PC-9 (cell line): ENCODE results near the gene CDC42EP1. TPM values are rescaled to one million over a fixed set of nuclear protein-coding genes. Genes with fewer than 3 reads are reported as not detected.
A peak's percentile ranks its signal among the peaks of the same experiment; 100 is the strongest.

Source experiments
- BruUV-seq: library from RNA; stranded (reverse); fragments of 400-500 nt; replicated peaks from 2 replicates; lab custom pipeline; 2021; lab: Mats Ljungman, UMichigan
- CTCF ChIA-PET: fragments of 300-600 bp; sonication (Branson Sonifier 250); formaldehyde crosslinking; loops from one replicate; lab custom pipeline; 2022; ENCODE audit warnings: antibody characterized with exemption; lab: Charles Lee
- POLR2A ChIA-PET: fragments of 300-600 bp; sonication (Branson Sonifier 250); formaldehyde crosslinking; loops from one replicate; lab custom pipeline; 2022; ENCODE audit warnings: antibody characterized with exemption; ENCODE audit not compliant: unreplicated experiment; lab: Charles Lee
- DNase-seq, 2 experiments: peaks; one replicate each; pipeline versions ENCODE4 v3.0.0 to v3.0.0-alpha.2; 2015 to 2022; ENCODE audit warnings: mixed read lengths in 1 of 2
- H2AFZ ChIP-seq: fragments of 200-600 bp; sonication (generic); 2 replicates; pipeline ENCODE4 v1.8.1; 2017; ENCODE audit warnings: antibody characterized with exemption
- H3F3A ChIP-seq: fragments of 200-600 bp; sonication (generic); 2 replicates; pipeline ENCODE4 v1.8.1; 2017; ENCODE audit warnings: antibody characterized with exemption, mild to moderate bottlenecking, low read depth; ENCODE audit not compliant: insufficient read depth
- H3K27ac ChIP-seq: fragments of 200-600 bp; sonication (generic); 2 replicates; pipeline ENCODE4 v1.6.1; 2016; ENCODE audit warnings: mixed run types
- H3K27me3 ChIP-seq: fragments of 200-600 bp; sonication (generic); 2 replicates; pipeline ENCODE4 v1.6.1; 2016; ENCODE audit warnings: low read depth, mixed run types; ENCODE audit not compliant: insufficient read depth
- H3K36me3 ChIP-seq: fragments of 200-600 bp; sonication (generic); 2 replicates; pipeline ENCODE4 v1.6.1; 2016; ENCODE audit warnings: low read depth, mixed run types
- H3K4me1 ChIP-seq: fragments of 200-600 bp; sonication (generic); replicated peaks from 2 replicates; pipeline ENCODE4 v1.6.1; 2016; ENCODE audit warnings: mixed run types; ENCODE audit not compliant: insufficient read depth
- H3K4me2 ChIP-seq: fragments of 200-600 bp; sonication (generic); 2 replicates; pipeline ENCODE4 v1.6.1; 2017; ENCODE audit warnings: mixed run types
- H3K4me3 ChIP-seq: fragments of 200-600 bp; sonication (generic); 2 replicates; pipeline ENCODE4 v1.6.1; 2016; ENCODE audit warnings: mixed run types
- H3K79me2 ChIP-seq: fragments of 200-600 bp; sonication (generic); 2 replicates; pipeline ENCODE4 v1.6.1; 2017; ENCODE audit warnings: low read depth, mixed run types
- H3K9me2 ChIP-seq: fragments of 200-600 bp; sonication (generic); 2 replicates; pipeline ENCODE4 v1.8.1; 2017; ENCODE audit warnings: mild to moderate bottlenecking; ENCODE audit not compliant: insufficient read depth
- H3K9me3 ChIP-seq: fragments of 200-600 bp; sonication (generic); 2 replicates; pipeline ENCODE4 v1.8.1; 2016; ENCODE audit warnings: low read depth; ENCODE audit not compliant: insufficient read depth
- H4K20me1 ChIP-seq: fragments of 200-600 bp; sonication (generic); 2 replicates; pipeline ENCODE4 v1.8.1; 2017; ENCODE audit not compliant: insufficient read depth
- CTCF ChIP-seq: fragments of 200-600 bp; sonication (generic); conservative IDR thresholded peaks from 2 replicates; pipeline ENCODE4 v1.6.1; 2017; ENCODE audit warnings: mixed run types, antibody characterized with exemption, mild to moderate bottlenecking, moderate library complexity
- EZH2 ChIP-seq: fragments of 200-600 bp; sonication (generic); IDR thresholded peaks from 2 replicates; pipeline ENCODE4 v1.8.0; 2017; ENCODE audit warnings: antibody characterized with exemption, low read depth
- intact Hi-C: fragments of 100-400 bp; cut with micrococcal nuclease; formaldehyde crosslinking; loops from one replicate; pipeline ENCODE4 v1.10.0; 2022; ENCODE audit not compliant: unreplicated experiment
- total RNA-seq: library from RNA; stranded (reverse); gene quantifications from 2 replicates; pipeline ENCODE4 v1.2.3, GENCODE V29; 2021

CDC42EP1 gene
- total RNA-seq, 1 experiment from 2014 or later = 94.0 TPM

- Histone ChIP-seq H4K20me1 (peaks cover 41% of the 10 kb centered on the region), H3K27me3 (no peaks in the 10 kb centered on the region), H2AFZ (no peak overlapping the region), H3K4me2 (peak overlapping the region; percentile 85), H3K9me3 (no peaks in the 10 kb centered on the region), H3K4me1 (peaks cover 80% of the 10 kb centered on the region), H3K27ac (peak overlapping the region; percentile 82), H3F3A (peaks cover 65% of the 10 kb centered on the region), H3K4me3 (peak overlapping the region; percentile 95; the same call in 1 of the 2 replicates), H3K79me2 (peaks cover 70% of the 10 kb centered on the region), H3K9me2 (no peaks in the 10 kb centered on the region), H3K36me3 (peaks cover 13% of the 10 kb centered on the region; the same call in 1 of the 2 replicates)
- intact Hi-C loops = no loop called here
- POLR2A ChIA-PET = interaction anchor here (0.6 kb wide), 1 partner anchor 10 kb away, joined by 19 read pairs; no protein-coding TSS in a partner anchor
- no TSS peak for BruUV-seq
- DNase-seq = no peak
- TF ChIP-seq CTCF (no peak), EZH2 (no peak)
- CTCF ChIA-PET = interaction anchor here (0.6 to 4.9 kb wide), 6 partner anchors 14 to 92 kb away, joined by 3 to 52 read pairs (median 10); no protein-coding TSS in a partner anchor
Measured at GRCh38 chr22:37564111-37564711, 3.9 kb downstream of the CDC42EP1 start.

- intact Hi-C loops = loop anchor here (5.0 kb wide), 2 partner anchors 109 to 249 kb away; no protein-coding TSS in a partner anchor
- CTCF ChIA-PET = interaction anchor here (1.3 to 4.9 kb wide), 2 partner anchors 20 to 36 kb away, joined by 8 to 52 read pairs; no protein-coding TSS in a partner anchor
- POLR2A ChIA-PET = interaction anchor here (0.6 kb wide), 1 partner anchor 331 kb away, joined by 3 read pairs; no protein-coding TSS in a partner anchor
- H4K20me1 ChIP-seq = peaks cover 47% of the 10 kb centered on the region
- no peaks in the 10 kb centered on the region for H3K9me3 ChIP-seq
- peaks cover 81% of the 10 kb centered on the region for H3F3A ChIP-seq
- no peak for DNase-seq
- H2AFZ ChIP-seq = no peak overlapping the region
- H3K27me3 ChIP-seq = no peaks in the 10 kb centered on the region
- H3K79me2 ChIP-seq = peaks cover 66% of the 10 kb centered on the region
- peak overlapping the region; percentile 81 for H3K27ac ChIP-seq
- peaks cover 13% of the 10 kb centered on the region; the same call in 1 of the 2 replicates for H3K36me3 ChIP-seq
- TF ChIP-seq CTCF = no peak
- TF ChIP-seq EZH2 = no peak
- peak overlapping the region; percentile 39; the same call in 1 of the 2 replicates for H3K4me2 ChIP-seq
- H3K4me3 ChIP-seq = no peak overlapping the region
- BruUV-seq = no TSS peak
- H3K9me2 ChIP-seq = no peaks in the 10 kb centered on the region
- peaks cover 89% of the 10 kb centered on the region for H3K4me1 ChIP-seq
Measured at GRCh38 chr22:37565830-37566229, 5.5 kb downstream of the CDC42EP1 start.

GRCh38 chr22:37566329-37566837 lies 6.1 kb downstream of the CDC42EP1 start:
- Histone ChIP-seq H3K27ac (peak overlapping the region; percentile 81), H2AFZ (no peak overlapping the region), H3K4me3 (no peak overlapping the region), H3K4me1 (peaks cover 94% of the 10 kb centered on the region), H3K9me2 (no peaks in the 10 kb centered on the region), H3K9me3 (no peaks in the 10 kb centered on the region), H3F3A (peaks cover 86% of the 10 kb centered on the region), H3K27me3 (no peaks in the 10 kb centered on the region), H4K20me1 (peaks cover 47% of the 10 kb centered on the region), H3K79me2 (peaks cover 61% of the 10 kb centered on the region), H3K4me2 (peak overlapping the region; percentile 39), H3K36me3 (peaks cover 13% of the 10 kb centered on the region; the same call in 1 of the 2 replicates)
- TF ChIP-seq CTCF (no peak), EZH2 (no peak)
- BruUV-seq = no TSS peak
- CTCF ChIA-PET = interaction anchor here (1.3 to 4.9 kb wide), 4 partner anchors 21 to 36 kb away, joined by 7 to 52 read pairs (median 20); no protein-coding TSS in a partner anchor
- POLR2A ChIA-PET = interaction anchor here (0.6 kb wide), 1 partner anchor 330 kb away, joined by 3 read pairs; no protein-coding TSS in a partner anchor
- no peak for DNase-seq
- intact Hi-C loops = loop anchor here (5.0 kb wide), 2 partner anchors 109 to 249 kb away; no protein-coding TSS in a partner anchor
